HG02623 (cell line): ENCODE data around the gene SPDYE9.
"Not testable (repeated sequence)": the region's sequence is repeated elsewhere in the genome, so short reads cannot be mapped to it uniquely, and the experiment has no call there.

Experiments used
- ATAC-seq: cut with Tn5 transposase; IDR thresholded peaks from one replicate; pipeline ENCODE4 v1.9.1; 2021; ENCODE audit warnings: moderate library complexity; ENCODE audit not compliant: unreplicated experiment

SPDYE9 gene

GRCh38 chr7:73085938-73086337 is at the start of gene SPDYE9:
TSS of gene SPDYE9 (minus strand) at chr7:73086038. CDS start at chr7:73084238, 1,800 bp downstream.
- not testable (repeated sequence) for ATAC-seq

DNA sequence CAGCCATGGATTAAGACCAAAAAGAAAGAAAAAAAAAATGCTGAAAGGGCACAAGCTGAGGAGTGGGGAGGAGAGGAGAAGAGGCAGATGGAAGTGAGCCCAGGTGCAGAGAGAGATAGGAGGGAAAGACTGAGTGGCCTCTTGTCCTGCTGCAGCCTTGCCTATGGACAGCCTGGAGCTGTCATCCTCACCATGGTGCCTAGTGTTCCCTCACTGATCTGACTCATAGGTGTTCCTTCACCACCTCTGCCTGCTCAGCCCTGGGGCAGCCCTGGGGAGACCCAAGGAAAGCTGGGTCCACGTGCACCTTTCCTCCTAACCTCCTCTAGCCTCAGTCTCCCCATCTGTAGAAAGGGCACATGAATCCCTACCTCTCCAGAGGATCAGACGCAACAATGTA is 49.0 kb upstream of the SPDYE9 start:
- not testable (repeated sequence) for ATAC-seq

GRCh38 chr7:73132651-73133217 is 46.9 kb upstream of the SPDYE9 start:
- ATAC-seq: not testable (repeated sequence)

DNA sequence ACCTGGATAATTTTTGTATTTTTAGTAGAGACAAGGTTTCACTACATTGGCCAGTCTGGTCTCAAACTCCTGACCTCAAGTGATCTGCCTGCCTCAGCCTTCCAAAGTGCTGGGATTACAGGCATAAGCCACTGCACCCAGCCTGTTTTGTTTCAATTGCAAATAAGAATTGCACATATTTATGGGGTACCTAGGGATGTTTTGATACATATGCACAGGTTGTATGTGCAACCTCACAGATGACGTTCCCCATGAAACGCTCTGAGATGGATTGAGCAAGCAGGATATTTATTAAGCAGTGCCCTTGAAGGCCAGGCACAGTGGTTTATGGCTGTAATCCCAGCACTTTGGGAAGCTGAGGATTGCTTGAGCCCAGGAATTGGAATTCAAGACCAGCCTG is 44.8 kb upstream of the SPDYE9 start:
- ATAC-seq: not testable (repeated sequence)

DNA sequence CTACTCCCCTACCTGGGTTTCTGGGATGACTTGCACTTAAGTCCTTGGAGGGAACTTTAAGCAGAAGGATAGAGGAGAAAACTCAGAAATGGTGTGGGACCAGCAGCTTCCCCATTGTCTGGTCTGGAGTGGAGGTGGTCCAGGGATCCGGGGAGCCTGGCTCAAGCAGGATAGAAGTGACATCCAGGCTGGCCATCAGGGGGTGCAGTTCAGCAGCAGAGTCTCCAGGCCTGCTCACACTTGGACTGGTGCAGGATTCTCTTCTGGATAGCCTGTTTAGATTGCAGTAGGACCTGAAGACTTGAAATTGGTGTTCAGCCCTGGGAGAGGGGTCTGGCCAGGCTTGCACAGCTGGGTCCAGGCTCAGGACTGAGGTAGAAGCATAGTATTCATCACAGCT is 38.3 kb upstream of the SPDYE9 start:
- ATAC-seq: not testable (repeated sequence)

DNA sequence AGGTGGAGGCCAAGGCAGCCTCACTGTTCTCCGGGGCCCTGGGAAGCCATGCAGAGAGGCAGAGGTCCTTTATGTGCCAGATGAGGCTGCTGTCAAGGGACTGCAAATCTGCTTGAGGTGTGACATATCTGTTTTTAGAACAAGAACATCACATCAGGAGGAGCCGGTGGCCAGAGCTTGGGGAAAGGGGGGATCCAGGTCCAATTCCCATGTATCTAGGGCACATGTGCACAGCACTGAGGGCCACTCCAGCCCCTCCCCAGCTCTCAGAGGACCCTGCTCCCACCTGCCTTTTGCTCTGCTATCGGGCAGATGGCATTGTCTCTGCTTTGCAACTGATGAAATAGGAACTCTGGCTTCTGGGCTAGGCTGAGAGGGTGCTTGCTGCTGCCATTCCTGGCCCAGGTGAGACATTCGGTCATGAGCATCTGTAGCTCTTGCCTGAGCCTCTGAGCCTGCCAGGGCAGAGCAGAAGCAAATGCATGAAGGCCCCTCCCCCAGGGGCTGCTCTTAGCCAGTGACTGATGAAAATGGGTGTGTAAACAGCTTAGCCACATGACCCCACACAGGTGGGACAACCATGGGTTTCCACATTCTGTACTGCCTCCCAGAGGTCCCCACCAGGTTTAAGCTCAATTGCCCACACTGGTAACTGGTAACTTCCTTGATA is 37.1 kb upstream of the SPDYE9 start:
- ATAC-seq: not testable (repeated sequence)

GRCh38 chr7:73118155-73118554 is 32.3 kb upstream of the SPDYE9 start:
- ATAC-seq: not testable (repeated sequence)

DNA sequence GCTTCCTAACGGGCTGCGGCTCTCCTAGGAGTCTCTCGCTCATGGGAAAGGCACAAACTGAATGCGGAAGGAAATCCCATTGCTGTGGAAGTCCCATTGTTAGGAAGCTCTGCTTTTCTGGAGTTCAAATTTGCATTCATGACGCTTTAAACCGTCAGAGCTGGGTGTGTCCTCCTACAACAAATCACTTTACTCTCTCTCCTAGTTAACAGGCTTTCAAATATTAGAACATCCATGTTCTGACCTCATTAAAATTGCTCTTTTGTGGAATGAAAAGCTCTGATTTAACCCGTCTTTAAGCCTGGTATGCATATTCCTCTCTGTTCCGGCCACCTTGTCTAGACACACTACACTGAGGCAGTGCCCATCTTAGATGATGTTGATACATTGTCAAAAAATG is 28.0 kb downstream of the SPDYE9 start, which contains the start of gene SPDYE11:
Gene SPDYE11, minus strand, starts transcription at position 101 of the 400 bp plus-strand sequence. CDS start 1,800 bp downstream, outside the sequence.
- not testable (repeated sequence) for ATAC-seq

DNA sequence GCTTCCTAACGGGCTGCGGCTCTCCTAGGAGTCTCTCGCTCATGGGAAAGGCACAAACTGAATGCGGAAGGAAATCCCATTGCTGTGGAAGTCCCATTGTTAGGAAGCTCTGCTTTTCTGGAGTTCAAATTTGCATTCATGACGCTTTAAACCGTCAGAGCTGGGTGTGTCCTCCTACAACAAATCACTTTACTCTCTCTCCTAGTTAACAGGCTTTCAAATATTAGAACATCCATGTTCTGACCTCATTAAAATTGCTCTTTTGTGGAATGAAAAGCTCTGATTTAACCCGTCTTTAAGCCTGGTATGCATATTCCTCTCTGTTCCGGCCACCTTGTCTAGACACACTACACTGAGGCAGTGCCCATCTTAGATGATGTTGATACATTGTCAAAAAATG is 56.2 kb downstream of the SPDYE9 start, which contains the start of gene SPDYE8:
Gene SPDYE8, minus strand, starts transcription at position 101 of the 400 bp plus-strand sequence. CDS start 1,800 bp downstream, outside the sequence.
- ATAC-seq: not testable (repeated sequence)
